ENCODE results near the gene OR9Q1. TPM values are rescaled to one million over a fixed set of nuclear protein-coding genes. Genes with fewer than 3 reads are reported as not detected.
"Not testable (repeated sequence)": the region's sequence is repeated elsewhere in the genome, so short reads cannot be mapped to it uniquely, and the experiment has no call there.

OR9Q1 gene
- total RNA-seq, 1 donor from 2014 or later, result not detected

GRCh38 chr11:58199271-58199670 lies 175.6 kb downstream of the OR9Q1 start:
- no peak for ATAC-seq
- intact Hi-C loops (cut with micrococcal nuclease), result no loop called here
- no peak for DNase-seq

GRCh38 chr11:58204042-58204441 lies 180.4 kb downstream of the OR9Q1 start, which contains the start of gene OR1S2:
Gene OR1S2 (minus strand): TSS chr11:58204142. CDS start chr11:58204142, 0 bp downstream.
- DNase-seq (no peak), ATAC-seq (no peak)
- intact Hi-C loops (cut with micrococcal nuclease), result no loop called here

- ATAC-seq; intact Hi-C loops (cut with micrococcal nuclease); DNase-seq: not testable (repeated sequence)
Observed at GRCh38 chr11:58212420-58212819, 188.7 kb downstream of the OR9Q1 start, which contains the start of gene OR1S1. Gene OR1S1 (plus strand): TSS chr11:58212720.

- no peak for ATAC-seq
- DNase-seq, result no peak
- intact Hi-C loops (cut with micrococcal nuclease), result no loop called here
Observed at GRCh38 chr11:58216476-58216875, 192.8 kb downstream of the OR9Q1 start.

GRCh38 chr11:58222721-58223120 lies 199.0 kb downstream of the OR9Q1 start:
- intact Hi-C loops (cut with micrococcal nuclease), result no loop called here
- DNase-seq (no peak), ATAC-seq (no peak)

- intact Hi-C loops (cut with micrococcal nuclease), result no loop called here
- DNase-seq (no peak), ATAC-seq (no peak)
Observed at GRCh38 chr11:58227956-58228615, 204.4 kb downstream of the OR9Q1 start.

Other genes starting within 250 kb of the OR9Q1 start
- gene OR6Q1, start 7.1 kb downstream of the OR9Q1 start, total RNA-seq, result not detected
- not detected for gene OR9I1, start 101.6 kb downstream of the OR9Q1 start, total RNA-seq
- not detected for gene OR9Q2, start 165.2 kb downstream of the OR9Q1 start, total RNA-seq
- gene OR1S2, start 180.3 kb downstream of the OR9Q1 start, total RNA-seq, result not detected
- not detected for gene OR1S1, start 188.8 kb downstream of the OR9Q1 start, total RNA-seq
- not detected for gene OR10Q1, start 205.0 kb downstream of the OR9Q1 start, total RNA-seq
- not detected for gene OR10W1, start 244.4 kb downstream of the OR9Q1 start, total RNA-seq